Measurements from ENCODE around the gene BRD4. TPM values are rescaled to one million over a fixed set of nuclear protein-coding genes. Genes with fewer than 3 reads are reported as not detected.

BRD4 gene
- total and polyA plus RNA-seq, 2 of the 13 experiments (the other 11 are each of a cell fraction or from before 2014, with no cell fraction given), result 10.5 to 11.4 TPM

- no peak overlapping the region for H2AFZ ChIP-seq (ENCODE audit: low read length)
- WGBS (ENCODE audit: low lambda C conversion rate), result 52% methylated on average over 11 of the region's 18 CpGs
- no peaks in the 10 kb centered on the region for H3K79me2 ChIP-seq (ENCODE audit: insufficient read depth, low read length)
Observed at GRCh38 chr19:15191514-15191913, 140.8 kb downstream of the BRD4 start.

More at GRCh38 chr19:15191514-15191913, 140.8 kb downstream of the BRD4 start:
- Histone ChIP-seq H3K9me3 (ENCODE audit: low read length) (no peaks in the 10 kb centered on the region), H3K36me3 (replicated peaks in 1 of 2; ENCODE audit: control insufficient read depth in 1 of 2, insufficient read depth in 2 of 2, low read length in 2 of 2) (no peaks in the 10 kb centered on the region), H3K27me3 (ENCODE audit: control insufficient read depth in 1 of 2, insufficient read depth in 2 of 2, low read length in 2 of 2) (peaks cover 0 to 14% of the 10 kb centered on the region in 2 experiments; a peak in 3 of 5 replicates), H3K4me3 (replicated peaks in 1 of 3; ENCODE audit: insufficient read depth in 1 of 3, low read depth in 2 of 3, low read length in 3 of 3) (no peak overlapping the region), H4K20me1 (ENCODE audit: insufficient read depth, low read length) (no peaks in the 10 kb centered on the region), H3K9ac (ENCODE audit: insufficient read depth, low read depth, low read length) (no peak overlapping the region), H3K4me2 (ENCODE audit: low read depth, low read length) (no peak overlapping the region), H3K27ac (ENCODE audit: extremely low read length, insufficient read depth, low read length) (no peak overlapping the region), H3K4me1 (ENCODE audit: insufficient read depth, low read length) (no peaks in the 10 kb centered on the region)
- TF ChIP-seq CREB1 (IDR thresholded peaks at IDR 0.05) (no peak), CREB1 (CRISPR knock-in tag; IDR thresholded peaks at IDR 0.05) (no peak), MYNN (CRISPR knock-in tag; IDR thresholded peaks at IDR 0.05; ENCODE audit: low read depth) (no peak), HNRNPUL1 (IDR thresholded peaks at IDR 0.05; ENCODE audit: low read depth, low read length) (no peak), ZNF230 (CRISPR knock-in tag; IDR thresholded peaks at IDR 0.05) (no peak), ZKSCAN5 (CRISPR knock-in tag; IDR thresholded peaks at IDR 0.05) (no peak), U2AF2 (IDR thresholded peaks at IDR 0.05; ENCODE audit: low read depth, low read length) (no peak), ZNF383 (CRISPR knock-in tag; IDR thresholded peaks at IDR 0.05; ENCODE audit: borderline replicate concordance) (no peak), ZNF335 (CRISPR knock-in tag; IDR thresholded peaks at IDR 0.05) (no peak), PBX3 (CRISPR knock-in tag; IDR thresholded peaks at IDR 0.05; ENCODE audit: borderline replicate concordance) (no peak), KDM1A (CRISPR knock-in tag; IDR thresholded peaks at IDR 0.05) (no peak), ZNF367 (CRISPR knock-in tag; IDR thresholded peaks at IDR 0.05; ENCODE audit: borderline replicate concordance) (no peak), SRF (IDR thresholded peaks at IDR 0.05; ENCODE audit: low read depth, low read length) (no peak), ZBTB39 (CRISPR knock-in tag; IDR thresholded peaks at IDR 0.05) (no peak), SAP130 (CRISPR knock-in tag; IDR thresholded peaks at IDR 0.05; ENCODE audit: low read depth) (no peak), NPAS2 (CRISPR knock-in tag; IDR thresholded peaks at IDR 0.05; ENCODE audit: borderline replicate concordance) (no peak)
- TF ChIP-seq, protein P1, sequence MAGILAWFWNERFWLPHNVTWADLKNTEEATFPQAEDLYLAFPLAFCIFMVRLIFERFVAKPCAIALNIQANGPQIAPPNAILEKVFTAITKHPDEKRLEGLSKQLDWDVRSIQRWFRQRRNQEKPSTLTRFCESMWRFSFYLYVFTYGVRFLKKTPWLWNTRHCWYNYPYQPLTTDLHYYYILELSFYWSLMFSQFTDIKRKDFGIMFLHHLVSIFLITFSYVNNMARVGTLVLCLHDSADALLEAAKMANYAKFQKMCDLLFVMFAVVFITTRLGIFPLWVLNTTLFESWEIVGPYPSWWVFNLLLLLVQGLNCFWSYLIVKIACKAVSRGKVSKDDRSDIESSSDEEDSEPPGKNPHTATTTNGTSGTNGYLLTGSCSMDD (CRISPR knock-in tag; IDR thresholded peaks at IDR 0.05), result no peak
- TF ChIP-seq, protein P2, sequence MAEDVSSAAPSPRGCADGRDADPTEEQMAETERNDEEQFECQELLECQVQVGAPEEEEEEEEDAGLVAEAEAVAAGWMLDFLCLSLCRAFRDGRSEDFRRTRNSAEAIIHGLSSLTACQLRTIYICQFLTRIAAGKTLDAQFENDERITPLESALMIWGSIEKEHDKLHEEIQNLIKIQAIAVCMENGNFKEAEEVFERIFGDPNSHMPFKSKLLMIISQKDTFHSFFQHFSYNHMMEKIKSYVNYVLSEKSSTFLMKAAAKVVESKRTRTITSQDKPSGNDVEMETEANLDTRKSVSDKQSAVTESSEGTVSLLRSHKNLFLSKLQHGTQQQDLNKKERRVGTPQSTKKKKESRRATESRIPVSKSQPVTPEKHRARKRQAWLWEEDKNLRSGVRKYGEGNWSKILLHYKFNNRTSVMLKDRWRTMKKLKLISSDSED (CRISPR knock-in tag; IDR thresholded peaks at IDR 0.05), result no peak
- ChIA-PET POLR2A (no interaction called here), CTCF (ENCODE audit: low intra/inter-chr PET ratio, low total read pairs) (no interaction called here)
- ATAC-seq (no peak), FAIRE-seq (no peak), DNase-seq (ENCODE audit: low spot score) (no peak)
- no TSS peak for BruUV-seq (replicated peaks)
- in situ Hi-C loops (cut with HindIII; ENCODE audit: extremely low pct_ligation_motif_present, low pct_unique_long_range_greater_than_20kb), result no loop called here
- intact Hi-C loops (cut with micrococcal nuclease; ENCODE audit: unreplicated experiment), result no loop called here
